HepG2 (cell line): ENCODE data around the gene CACNA2D1. TPM values are rescaled to one million over a fixed set of nuclear protein-coding genes. Genes with fewer than 3 reads are reported as not detected.

ENCODE experiments used
- ATAC-seq: fragments of 200-7000 bp; cut with Tn5 transposase; 3 replicates; pipeline ENCODE4 v1.9.1; 2020; ENCODE audit warnings: mild to moderate bottlenecking, moderate library complexity
- BruUV-seq: library from RNA; stranded (reverse); fragments of 400-500 nt; replicated peaks from 2 replicates; lab custom pipeline; 2021; lab: Mats Ljungman, UMichigan
- CTCF ChIA-PET: fragments of 300-600 bp; formaldehyde crosslinking; extraction: SDS; loops from one replicate; lab custom pipeline; 2021; ENCODE audit warnings: low total read pairs, inconsistent platforms, low intra/inter-chr PET ratio; lab: Yijun Ruan, JAX
- POLR2A ChIA-PET: fragments of 350-600 bp; sonication (Branson Sonifier 250); formaldehyde crosslinking; loops from one replicate; lab custom pipeline; 2020; ENCODE audit warnings: antibody characterized with exemption, inconsistent platforms; lab: Yijun Ruan, JAX
- DNase-seq: peaks from one replicate; pipeline ENCODE4 v3.0.0-alpha.2; 2015; ENCODE audit warnings: low spot score
- FAIRE-seq: peaks from 3 replicates; lab custom pipeline; 2011; peaks lifted over from hg19 to GRCh38; lab: Jason Lieb, UNC
- H2AFZ ChIP-seq: one replicate; pipeline ENCODE4 v1.6.1; 2011; ENCODE audit warnings: low read length, inconsistent platforms
- H3K27ac ChIP-seq: fragments of 300-600 bp; 3 replicates; pipeline ENCODE4 v1.8.0; 2011; ENCODE audit warnings: mixed run types, mild to moderate bottlenecking, mixed read lengths, low read length, inconsistent platforms; ENCODE audit not compliant: insufficient read depth; ENCODE audit errors: extremely low read length
- H3K27me3 ChIP-seq, 2 experiments: fragments of 200-600 bp in 1 of 2; 2 replicates in 1 of 2; 3 replicates in 1 of 2; pipeline versions ENCODE4 v1.6.0 to v1.8.0; 2011; ENCODE audit warnings: low read length in 2 of 2, mild to moderate bottlenecking in 2 of 2, moderate library complexity in 2 of 2, inconsistent platforms in 1 of 2; ENCODE audit not compliant: insufficient read depth in 2 of 2, control insufficient read depth in 1 of 2
- H3K36me3 ChIP-seq, 2 experiments: fragments of 200-600 bp in 1 of 2; replicated peaks in 1 of 2; 2 replicates in 1 of 2; 3 replicates in 1 of 2; pipeline versions ENCODE4 v1.5.1 to v1.8.0; 2011; ENCODE audit warnings: low read length in 2 of 2, inconsistent platforms in 1 of 2; ENCODE audit not compliant: insufficient read depth in 2 of 2, control insufficient read depth in 1 of 2
- H3K4me1 ChIP-seq: 2 replicates; pipeline ENCODE4 v1.5.1; 2012; ENCODE audit warnings: low read length, inconsistent platforms; ENCODE audit not compliant: insufficient read depth
- H3K4me2 ChIP-seq: 2 replicates; pipeline ENCODE4 v1.6.0; 2011; ENCODE audit warnings: low read depth, low read length, inconsistent platforms
- H3K4me3 ChIP-seq, 3 experiments: fragments of 200-600 bp in 1 of 3; sonication (generic), shearing (Covaris generic) in 1 of 3; replicated peaks in 1 of 3; 2 replicates each; pipeline ENCODE4 v1.5.1; 2011 to 2016; ENCODE audit warnings: low read length in 3 of 3, inconsistent platforms in 2 of 3, low read depth in 2 of 3, mild to moderate bottlenecking in 2 of 3, control low read depth in 1 of 3, mixed read lengths in 1 of 3; ENCODE audit not compliant: insufficient read depth in 1 of 3
- H3K79me2 ChIP-seq: one replicate; pipeline ENCODE4 v1.6.1; 2011; ENCODE audit warnings: low read length, inconsistent platforms; ENCODE audit not compliant: insufficient read depth
- H3K9ac ChIP-seq: 2 replicates; pipeline ENCODE4 v1.6.0; 2011; ENCODE audit warnings: mild to moderate bottlenecking, low read depth, low read length, inconsistent platforms; ENCODE audit not compliant: insufficient read depth
- H3K9me3 ChIP-seq: 2 replicates; pipeline ENCODE4 v1.5.1; 2012; ENCODE audit warnings: mild to moderate bottlenecking, low read length
- H4K20me1 ChIP-seq: 2 replicates; pipeline ENCODE4 v1.6.0; 2011; ENCODE audit warnings: inconsistent platforms, mild to moderate bottlenecking, low read length, moderate library complexity; ENCODE audit not compliant: insufficient read depth
- ATF7 ChIP-seq, 2 experiments: fragments of 450-650 bp in 1 of 2; sonication (generic) in 1 of 2; formaldehyde crosslinking in 1 of 2; IDR thresholded peaks; 2 replicates each; pipeline versions ENCODE4 v1.4.0 to v1.6.1; 2016 to 2020; ENCODE audit warnings: antibody characterized with exemption in 1 of 2, mild to moderate bottlenecking in 1 of 2, missing genetic modification reagents in 1 of 2
- DNMT1 ChIP-seq: sonication (generic); formaldehyde crosslinking; IDR thresholded peaks from 2 replicates; pipeline ENCODE4 v1.5.1; 2020; ENCODE audit warnings: mild to moderate bottlenecking, missing genetic modification reagents
- ESRRA ChIP-seq: sonication (generic); formaldehyde crosslinking; IDR thresholded peaks from 2 replicates; pipeline ENCODE4 v1.5.1; 2020; ENCODE audit warnings: mild to moderate bottlenecking, low read depth, missing genetic modification reagents
- ZNF598 ChIP-seq: sonication (generic); formaldehyde crosslinking; IDR thresholded peaks from 2 replicates; pipeline ENCODE4 v1.5.1; 2020; ENCODE audit warnings: mild to moderate bottlenecking, missing genetic modification reagents, borderline replicate concordance
- ZSCAN12 ChIP-seq: sonication (generic); formaldehyde crosslinking; IDR thresholded peaks from 2 replicates; pipeline ENCODE4 v1.9.0; 2021; ENCODE audit warnings: mild to moderate bottlenecking, missing genetic modification reagents
- whole genome bisulfite sequencing: methylation state at CpG from one replicate; pipeline ENCODE4 v1.1.6; 2017; ENCODE audit warnings: low lambda C conversion rate; 5-methylcytosine and 5-hydroxymethylcytosine counted together
- in situ Hi-C: cut with HindIII; loops from 2 replicates; pipeline ENCODE4 v1.10.0; 2017; ENCODE audit warnings: low pct_unique_long_range_greater_than_20kb; ENCODE audit not compliant: extremely low pct_ligation_motif_present
- intact Hi-C: fragments of 100-400 bp; cut with micrococcal nuclease; formaldehyde crosslinking; loops from one replicate; pipeline ENCODE4 v1.10.0; 2022; ENCODE audit not compliant: unreplicated experiment
- polyA plus RNA-seq, 8 experiments: library from polyadenylated mRNA; depleted of rRNA in 3 of 8; stranded (reverse) in 7 of 8; unstranded in 1 of 8; fragments of >200 nt; fragmentation: Illumina TruSeq in 4 of 8; extraction: Trizol in 4 of 8; gene quantifications; 2 replicates each; pipeline versions ENCODE4 v1.2.1 to v1.2.3, GENCODE V29; 2011 to 2016; ENCODE audit warnings: low read depth in 4 of 8, missing spikeins in 1 of 8, mixed read lengths in 1 of 8; ENCODE audit not compliant: insufficient read depth in 1 of 8
- total RNA-seq, 5 experiments: library from RNA; depleted of rRNA; stranded (reverse); fragments of >200 nt; fragmentation: Illumina TruSeq; extraction: Trizol; gene quantifications; 2 replicates each; pipeline ENCODE4 v1.2.3, GENCODE V29; 2016; ENCODE audit warnings: low read depth in 1 of 5
- TF ChIP-seq, protein P1 (sequence below), 2 experiments: fragments of 450-650 bp in 1 of 2; sonication (generic) in 1 of 2; formaldehyde crosslinking in 1 of 2; IDR thresholded peaks; 2 replicates each; pipeline versions ENCODE4 v1.6.1 to v1.8.0; 2016 to 2022; ENCODE audit warnings: antibody characterized with exemption in 1 of 2, mild to moderate bottlenecking in 1 of 2, missing genetic modification reagents in 1 of 2

The CACNA2D1 gene
- total and polyA plus RNA-seq, 2 of the 13 experiments (the other 11 are each of a cell fraction or from before 2014, with no cell fraction given) = not detected

DNA sequence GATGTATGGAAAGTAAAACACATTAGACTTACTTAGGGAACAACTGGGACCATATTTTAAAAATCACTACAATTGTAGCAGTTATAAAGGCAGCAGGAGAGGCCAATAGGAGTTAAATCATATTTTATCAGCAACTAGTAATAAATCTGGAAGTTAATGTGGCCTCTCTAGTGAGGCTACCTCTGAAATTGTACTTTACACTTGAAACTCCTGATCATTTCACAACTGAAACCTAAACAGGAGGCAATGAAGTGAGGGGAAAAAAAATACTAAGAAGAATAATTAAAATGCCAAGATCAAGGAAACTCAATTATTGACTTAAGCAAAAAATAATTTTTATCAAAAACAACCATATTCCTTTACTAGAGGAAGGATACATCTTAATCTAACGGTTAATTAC, 408.1 kb downstream of the CACNA2D1 start (continued):
- TF ChIP-seq, protein P1, sequence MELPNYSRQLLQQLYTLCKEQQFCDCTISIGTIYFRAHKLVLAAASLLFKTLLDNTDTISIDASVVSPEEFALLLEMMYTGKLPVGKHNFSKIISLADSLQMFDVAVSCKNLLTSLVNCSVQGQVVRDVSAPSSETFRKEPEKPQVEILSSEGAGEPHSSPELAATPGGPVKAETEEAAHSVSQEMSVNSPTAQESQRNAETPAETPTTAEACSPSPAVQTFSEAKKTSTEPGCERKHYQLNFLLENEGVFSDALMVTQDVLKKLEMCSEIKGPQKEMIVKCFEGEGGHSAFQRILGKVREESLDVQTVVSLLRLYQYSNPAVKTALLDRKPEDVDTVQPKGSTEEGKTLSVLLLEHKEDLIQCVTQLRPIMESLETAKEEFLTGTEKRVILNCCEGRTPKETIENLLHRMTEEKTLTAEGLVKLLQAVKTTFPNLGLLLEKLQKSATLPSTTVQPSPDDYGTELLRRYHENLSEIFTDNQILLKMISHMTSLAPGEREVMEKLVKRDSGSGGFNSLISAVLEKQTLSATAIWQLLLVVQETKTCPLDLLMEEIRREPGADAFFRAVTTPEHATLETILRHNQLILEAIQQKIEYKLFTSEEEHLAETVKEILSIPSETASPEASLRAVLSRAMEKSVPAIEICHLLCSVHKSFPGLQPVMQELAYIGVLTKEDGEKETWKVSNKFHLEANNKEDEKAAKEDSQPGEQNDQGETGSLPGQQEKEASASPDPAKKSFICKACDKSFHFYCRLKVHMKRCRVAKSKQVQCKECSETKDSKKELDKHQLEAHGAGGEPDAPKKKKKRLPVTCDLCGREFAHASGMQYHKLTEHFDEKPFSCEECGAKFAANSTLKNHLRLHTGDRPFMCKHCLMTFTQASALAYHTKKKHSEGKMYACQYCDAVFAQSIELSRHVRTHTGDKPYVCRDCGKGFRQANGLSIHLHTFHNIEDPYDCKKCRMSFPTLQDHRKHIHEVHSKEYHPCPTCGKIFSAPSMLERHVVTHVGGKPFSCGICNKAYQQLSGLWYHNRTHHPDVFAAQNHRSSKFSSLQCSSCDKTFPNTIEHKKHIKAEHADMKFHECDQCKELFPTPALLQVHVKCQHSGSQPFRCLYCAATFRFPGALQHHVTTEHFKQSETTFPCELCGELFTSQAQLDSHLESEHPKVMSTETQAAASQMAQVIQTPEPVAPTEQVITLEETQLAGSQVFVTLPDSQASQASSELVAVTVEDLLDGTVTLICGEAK (IDR thresholded peaks at IDR 0.05) = no peak
- TF ChIP-seq, protein P1 (CRISPR knock-in tag; IDR thresholded peaks at IDR 0.05) = no peak
- TF ChIP-seq ESRRA (no peak), ATF7 (IDR thresholded peaks at IDR 0.05) (no peak), ATF7 (CRISPR knock-in tag; IDR thresholded peaks at IDR 0.05) (no peak)
- TF ChIP-seq, all 625 proteins: peak for 0

DNA sequence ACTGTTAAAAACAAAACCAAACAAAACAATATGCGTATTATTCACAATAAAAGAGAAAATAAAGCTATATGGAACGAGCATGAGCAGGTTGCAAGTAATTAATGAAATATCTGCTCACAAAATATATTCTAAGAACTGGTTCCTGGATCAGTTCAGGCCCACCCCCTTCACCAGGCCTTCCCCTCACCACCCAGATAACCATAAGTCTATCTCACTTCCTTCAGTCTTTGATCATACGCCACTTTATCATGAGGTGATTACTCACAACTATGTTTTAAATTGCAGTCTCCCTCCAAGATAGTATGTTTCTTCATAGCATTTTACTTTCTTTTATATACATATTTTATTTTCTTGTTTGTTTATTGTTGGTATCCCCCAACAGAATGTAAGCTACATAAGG, 410.7 kb downstream of the CACNA2D1 start:
- ChIA-PET CTCF (no interaction called here), POLR2A (no interaction called here)
- no peaks in the 10 kb centered on the region for H3K36me3 ChIP-seq
- H3K79me2 ChIP-seq = no peaks in the 10 kb centered on the region
- H3K9ac ChIP-seq = no peak overlapping the region
- intact Hi-C loops = no loop called here
- no peak for DNase-seq
- WGBS = 5% methylated on average over 3 of the region's 3 CpGs
- TF ChIP-seq ZSCAN12 (no peak), ZNF598 (no peak), DNMT1 (CRISPR knock-in tag) (no peak)
- no peak overlapping the region for H3K4me2 ChIP-seq
- H2AFZ ChIP-seq = no peak overlapping the region
- no peaks in the 10 kb centered on the region for H4K20me1 ChIP-seq
- no peak overlapping the region for H3K4me3 ChIP-seq
- H3K9me3 ChIP-seq = no peaks in the 10 kb centered on the region
- ATAC-seq = no peak
- FAIRE-seq = no peak
- no peaks in the 10 kb centered on the region for H3K4me1 ChIP-seq
- in situ Hi-C loops = no loop called here
- no peak overlapping the region for H3K27ac ChIP-seq
- BruUV-seq = no TSS peak
- no peaks in the 10 kb centered on the region for H3K27me3 ChIP-seq
